HG03432 (cell line): ENCODE results near the gene CHAC1.
"Not testable (repeated sequence)": the region's sequence is repeated elsewhere in the genome, so short reads cannot be mapped to it uniquely, and the experiment has no call there.

Experiments
- ATAC-seq: cut with Tn5 transposase; IDR thresholded peaks from one replicate; pipeline ENCODE4 v1.9.1; 2021; ENCODE audit warnings: mild to moderate bottlenecking, moderate library complexity; ENCODE audit not compliant: unreplicated experiment

The CHAC1 gene

DNA sequence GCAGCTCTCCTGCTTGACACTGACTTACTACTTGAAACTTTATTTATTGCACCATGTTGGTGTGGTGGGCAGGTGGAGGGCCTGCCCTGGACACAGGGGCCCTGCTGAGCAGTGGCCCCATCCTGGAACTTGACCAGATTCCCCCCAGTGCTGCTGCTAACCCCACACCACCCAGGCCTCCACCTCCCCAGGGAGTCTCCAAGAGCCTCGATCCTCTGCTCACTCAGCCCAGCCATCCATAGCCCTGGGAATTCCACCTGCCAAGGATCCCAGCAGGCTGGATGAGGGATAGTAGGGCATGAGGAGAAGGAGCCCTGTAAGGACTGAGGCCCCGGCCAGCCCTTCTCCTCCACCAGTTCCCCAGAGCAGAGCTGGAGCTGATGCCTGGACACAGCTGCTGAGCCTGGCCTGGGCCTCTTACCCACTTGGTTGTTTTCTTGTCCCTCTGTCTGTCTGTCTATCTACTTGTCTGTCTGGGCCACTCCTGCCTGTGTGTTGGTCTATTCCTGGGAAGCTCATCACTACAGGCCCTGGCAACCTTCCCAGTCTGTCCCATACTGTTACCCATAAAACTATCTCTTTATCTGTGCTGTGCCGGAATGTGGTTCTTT is 2.8 kb downstream of the CHAC1 start:
- ATAC-seq, result no peak

DNA sequence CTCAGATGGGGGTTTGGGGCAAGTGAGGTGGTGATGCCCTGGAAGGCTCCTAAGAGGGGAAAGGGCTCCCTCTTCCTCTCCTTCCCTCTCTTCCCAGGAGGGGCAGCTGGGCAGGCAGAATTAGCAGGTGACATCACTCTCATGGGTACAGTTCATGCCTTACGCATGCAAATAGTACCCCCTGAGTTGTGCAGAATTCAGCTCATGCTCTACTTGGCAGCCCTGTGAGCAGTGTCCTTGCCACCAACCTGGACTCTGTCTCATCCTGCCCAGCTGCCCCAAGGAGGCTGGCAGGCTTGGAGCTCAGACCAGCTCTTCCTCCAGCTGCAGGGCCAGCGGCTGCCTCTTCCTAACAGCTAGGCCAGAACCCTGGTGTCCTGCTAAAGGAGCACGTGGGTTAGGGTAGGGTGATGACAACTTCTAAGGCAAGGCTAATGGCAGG is 3.3 kb downstream of the CHAC1 start:
- ATAC-seq, result no peak

DNA sequence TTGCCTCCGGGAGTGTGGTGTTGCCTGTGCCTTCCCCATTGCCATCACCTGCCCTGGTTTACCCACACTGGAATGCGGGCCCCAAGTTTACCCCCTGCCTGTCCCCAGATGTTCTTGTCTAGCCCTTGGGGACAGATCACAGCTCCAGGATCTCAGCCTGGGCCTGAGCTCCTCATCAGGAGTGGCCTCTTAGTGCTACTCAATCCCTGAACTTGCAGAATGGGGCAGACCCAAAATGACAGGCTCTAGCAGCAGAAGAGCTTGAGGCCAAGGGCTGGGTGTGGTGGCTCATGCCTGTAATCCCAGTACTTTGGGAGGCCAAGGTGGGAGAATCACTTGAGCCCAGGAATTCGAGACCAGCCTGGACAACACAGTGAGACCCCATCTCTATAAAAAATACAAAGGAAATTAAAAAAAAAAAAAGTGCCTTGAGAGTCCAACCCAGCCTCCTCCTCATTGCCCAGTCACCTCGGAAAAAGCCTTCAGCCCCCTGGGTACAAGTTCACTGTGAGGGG is 3.8 kb downstream of the CHAC1 start:
- ATAC-seq, result no peak

- no peak for ATAC-seq
These were observed 4.3 kb downstream of the CHAC1 start for GRCh38 chr15:40957581-40958051.

DNA sequence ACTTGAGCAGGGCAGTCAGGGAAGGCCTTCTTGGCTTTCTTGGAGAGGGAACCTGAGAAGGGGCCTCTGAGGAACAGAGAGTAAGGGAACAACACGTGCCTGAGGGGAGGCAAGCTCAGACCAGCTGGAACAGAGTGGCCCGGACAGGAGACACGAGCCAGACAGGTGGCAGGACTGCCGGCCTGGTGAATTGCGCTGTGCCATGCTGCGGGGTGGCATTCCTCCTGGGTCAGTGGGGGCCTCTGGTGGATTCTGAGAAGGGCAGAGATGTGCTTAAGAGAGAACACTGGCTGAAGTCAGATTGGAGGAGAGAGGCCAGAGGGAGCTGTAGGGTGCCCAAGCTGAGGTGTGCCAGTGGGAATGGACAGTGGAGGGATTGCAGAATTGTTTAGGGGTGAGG is 4.9 kb downstream of the CHAC1 start:
- ATAC-seq, result no peak

- no peak for ATAC-seq
These were observed 5.5 kb downstream of the CHAC1 start for GRCh38 chr15:40958723-40959122.

GRCh38 chr15:40959331-40960141 is 6.3 kb downstream of the CHAC1 start:
- ATAC-seq, result no peak

GRCh38 chr15:40960151-40960885 is 7.0 kb downstream of the CHAC1 start:
- ATAC-seq, result no peak

GRCh38 chr15:40960925-40961324 is 7.7 kb downstream of the CHAC1 start:
- no peak for ATAC-seq

DNA sequence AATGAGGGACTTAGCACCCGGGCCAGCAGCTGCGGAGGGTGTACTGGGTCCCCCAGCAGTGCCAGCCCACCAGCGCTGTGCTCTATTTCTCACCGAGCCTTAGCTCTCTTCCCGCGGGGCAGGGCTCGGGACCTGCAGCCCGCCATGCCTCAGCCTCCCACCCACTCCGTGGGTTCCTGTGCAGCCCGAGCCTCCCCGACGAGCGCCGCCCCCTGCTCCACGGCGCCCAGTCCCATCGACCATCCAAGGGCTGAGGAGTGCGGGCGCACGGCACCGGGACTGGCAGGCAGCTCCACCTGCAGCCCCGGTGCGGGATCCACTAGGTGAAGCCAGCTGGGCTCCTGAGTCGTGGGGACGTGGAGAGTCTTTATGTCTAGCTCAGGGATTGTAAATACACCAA is 8.5 kb downstream of the CHAC1 start:
- ATAC-seq, result not testable (repeated sequence)

DNA sequence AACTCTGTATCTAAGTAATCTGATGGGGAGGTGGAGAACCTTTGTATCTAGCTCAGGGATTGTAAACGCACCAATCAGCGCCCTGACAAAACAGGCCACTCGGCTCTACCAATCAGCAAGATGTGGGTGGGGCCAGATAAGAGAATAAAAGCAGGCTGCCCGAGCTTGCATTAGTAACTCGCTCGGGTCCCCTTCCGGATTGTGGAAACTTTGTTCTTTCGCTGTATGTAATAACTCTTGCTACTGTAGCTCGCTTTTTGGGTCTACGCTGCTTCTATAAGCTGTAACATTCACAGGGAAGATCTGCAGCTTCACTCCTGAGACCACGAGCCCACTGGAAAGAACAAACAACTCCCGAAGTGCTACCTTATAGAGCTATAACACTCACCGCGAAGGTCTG is 9.0 kb downstream of the CHAC1 start:
- not testable (repeated sequence) for ATAC-seq

- no peak for ATAC-seq
These were observed 9.9 kb downstream of the CHAC1 start for GRCh38 chr15:40963201-40963600.

GRCh38 chr15:40964006-40964405 is 10.7 kb downstream of the CHAC1 start:
- no peak for ATAC-seq

DNA sequence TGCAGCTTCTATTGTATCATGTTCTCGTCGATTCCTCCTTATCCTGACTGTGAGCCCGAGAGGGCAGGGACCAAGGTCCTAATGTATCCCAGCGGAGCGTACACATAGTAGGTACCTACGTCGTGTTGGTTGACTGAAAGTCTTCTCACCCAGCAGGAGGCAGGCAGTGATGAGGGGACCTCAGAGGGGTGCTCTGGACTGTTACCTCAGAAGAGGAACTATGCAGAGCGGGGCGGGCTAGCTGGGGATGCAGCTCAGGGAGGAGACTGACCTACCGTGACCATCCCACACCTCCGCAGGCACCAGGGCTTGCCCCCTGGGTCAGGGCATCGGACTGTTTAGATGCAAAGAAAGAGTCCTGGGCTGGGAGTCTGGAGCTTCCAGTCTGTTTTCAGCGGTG is 11.4 kb downstream of the CHAC1 start:
- no peak for ATAC-seq

GRCh38 chr15:40968290-40969085 is 15.2 kb downstream of the CHAC1 start:
- no peak for ATAC-seq

DNA sequence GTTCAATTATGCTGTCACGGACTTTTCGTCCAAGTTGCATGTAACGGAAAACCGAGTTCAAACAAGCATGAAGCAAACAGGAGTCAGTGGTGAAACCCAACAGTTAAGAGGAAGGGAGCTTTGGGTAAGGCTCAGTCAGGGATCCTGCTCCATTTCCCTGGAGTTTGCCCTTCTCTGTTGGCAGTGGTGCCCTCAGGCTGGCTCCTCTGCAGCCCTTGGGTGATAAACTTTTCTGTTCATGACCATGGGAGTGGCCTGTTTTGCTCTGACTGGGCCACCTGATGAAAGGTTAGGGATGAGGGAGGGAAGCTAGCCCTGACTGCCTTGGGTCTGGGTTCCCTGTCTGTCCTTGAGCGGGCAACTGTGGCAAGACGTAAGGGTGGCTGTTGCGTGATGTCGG is 16.1 kb downstream of the CHAC1 start:
- no peak for ATAC-seq

DNA sequence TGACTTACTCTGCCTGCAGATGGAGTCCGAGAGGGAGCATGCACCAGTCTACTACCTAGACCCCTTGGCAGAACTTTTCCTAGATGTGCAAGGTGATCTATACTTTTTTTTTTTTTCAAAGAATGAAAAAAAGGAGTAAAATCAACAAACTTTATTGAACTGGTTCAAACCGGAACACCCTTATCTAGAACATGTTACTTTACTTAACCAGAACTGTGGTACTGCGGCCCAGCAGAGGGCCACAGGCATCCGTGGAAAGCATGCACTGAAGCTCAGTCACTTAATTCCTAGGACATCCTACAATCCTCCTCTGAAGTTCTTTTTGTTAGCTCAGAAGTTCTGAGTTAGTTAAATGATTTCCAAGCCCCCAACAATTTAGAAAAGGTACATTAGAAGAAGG is 21.6 kb downstream of the CHAC1 start:
- no peak for ATAC-seq

GRCh38 chr15:40976819-40977218 is 23.5 kb downstream of the CHAC1 start:
- no peak for ATAC-seq

- ATAC-seq, result no peak
These were observed 24.9 kb downstream of the CHAC1 start for GRCh38 chr15:40978141-40978540.

- ATAC-seq, result no peak
These were observed 25.3 kb downstream of the CHAC1 start for GRCh38 chr15:40978562-40978961.

DNA sequence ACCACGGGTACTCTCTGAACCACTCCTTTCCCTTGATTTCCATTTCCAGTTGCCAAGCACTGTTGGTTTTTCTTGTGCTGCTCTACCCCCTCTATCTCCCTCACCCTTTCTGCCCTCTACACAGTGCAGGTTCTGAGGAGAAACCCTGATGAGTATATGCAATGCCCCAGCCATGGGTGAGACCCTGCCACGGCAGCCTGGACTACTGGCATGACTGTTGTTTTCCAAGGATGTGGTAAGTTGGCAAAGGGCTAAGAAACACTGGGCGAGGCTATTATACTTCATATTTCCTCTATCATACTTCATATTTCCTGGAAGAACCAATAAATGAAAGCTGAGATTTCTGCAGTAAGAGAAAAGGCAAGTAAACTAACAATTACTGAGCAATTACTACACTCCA is 27.9 kb downstream of the CHAC1 start:
- ATAC-seq, result no peak
